ENCODE measurements around the gene MINDY4. TPM values are rescaled to one million over a fixed set of nuclear protein-coding genes. Genes with fewer than 3 reads are reported as not detected.

The MINDY4 gene
- total and polyA plus RNA-seq, 10 of the 15 experiments (the other 5 are each of a cell fraction or from before 2014, with no cell fraction given) = 0.10 to 0.90 (median 0.40) TPM

GRCh38 chr7:30782690-30783089 lies 11.5 kb downstream of the MINDY4 start:
- Histone ChIP-seq H3K9me3 (replicated peaks; ENCODE audit: control insufficient read depth, insufficient read depth, low read length) (no peaks in the 10 kb centered on the region), H3K4me1 (ENCODE audit: control insufficient read depth, insufficient read depth, low read length) (no peaks in the 10 kb centered on the region), H3K79me2 (ENCODE audit: control insufficient read depth, insufficient read depth, low read length) (no peaks in the 10 kb centered on the region), H2AFZ (ENCODE audit: control insufficient read depth, low read depth, low read length) (no peak overlapping the region), H3K27ac (ENCODE audit: control insufficient read depth, insufficient read depth) (no peak overlapping the region), H3K36me3 (ENCODE audit: control insufficient read depth in 2 of 2, insufficient read depth in 2 of 2, low read length in 1 of 2) (no peaks in the 10 kb centered on the region; a peak in 1 of 4 replicates), H3K4me2 (ENCODE audit: control insufficient read depth, insufficient read depth) (no peak overlapping the region), H3K4me3 (no peak overlapping the region), H3K27me3 (replicated peaks in 1 of 2; ENCODE audit: control insufficient read depth in 2 of 2, insufficient read depth in 2 of 2, low read length in 1 of 2) (no peaks in the 10 kb centered on the region), H3K9ac (ENCODE audit: control insufficient read depth, insufficient read depth, low read length) (no peak overlapping the region), H4K20me1 (ENCODE audit: control insufficient read depth, insufficient read depth) (no peaks in the 10 kb centered on the region)
- in situ Hi-C loops (cut with MboI) = no loop called here
- intact Hi-C loops (cut with micrococcal nuclease; ENCODE audit: unreplicated experiment) = no loop called here
- no TSS peak for BruUV-seq (replicated peaks)
- TF ChIP-seq FOS (IDR thresholded peaks at IDR 0.05; ENCODE audit: borderline replicate concordance, extremely low read depth, insufficient read length) (no peak), ZNF592 (IDR thresholded peaks at IDR 0.05) (no peak), NR2C2 (IDR thresholded peaks at IDR 0.05; ENCODE audit: borderline replicate concordance, control insufficient read depth, insufficient read length, low read depth) (no peak), HDAC2 (IDR thresholded peaks at IDR 0.05) (no peak), E2F4 (IDR thresholded peaks at IDR 0.05; ENCODE audit: low read depth, low read length) (no peak), EED (IDR thresholded peaks at IDR 0.05; ENCODE audit: low read depth) (no peak), CBX5 (IDR thresholded peaks at IDR 0.05; ENCODE audit: low read depth) (no peak), SIX5 (IDR thresholded peaks at IDR 0.05; ENCODE audit: low read depth, low read length, severe bottlenecking) (no peak), SMAD1 (IDR thresholded peaks at IDR 0.05; ENCODE audit: low read depth, partially characterized antibody) (no peak), MYB (IDR thresholded peaks at IDR 0.05; ENCODE audit: borderline replicate concordance, low read depth, low read length) (no peak), HDAC6 (IDR thresholded peaks at IDR 0.05; ENCODE audit: unreplicated experiment) (no peak), CREM (IDR thresholded peaks at IDR 0.05; ENCODE audit: low read depth) (no peak), SREBF2 (IDR thresholded peaks at IDR 0.05; ENCODE audit: low read length) (no peak), TCF3 (IDR thresholded peaks at IDR 0.05; ENCODE audit: borderline replicate concordance, insufficient read depth, low read depth, low read length) (no peak), FOXM1 (IDR thresholded peaks at IDR 0.05; ENCODE audit: low read depth, low read length) (no peak), ZBED1 (IDR thresholded peaks at IDR 0.05; ENCODE audit: borderline replicate concordance) (no peak)
- CTCF ChIA-PET = interaction anchor here (2.3 kb wide), 1 partner anchor 17 kb away, joined by 7 read pairs; no protein-coding TSS in a partner anchor
- ATAC-seq (no peak), FAIRE-seq (no peak), DNase-seq (ENCODE audit: low read depth, low spot score) (no peak)
- RAD21 ChIA-PET (ENCODE audit: unreplicated experiment) = interaction anchor here (0.6 kb wide), 1 partner anchor 68 kb away, joined by 3 read pairs; no protein-coding TSS in a partner anchor
- POLR2A ChIA-PET = interaction anchor here (0.9 kb wide), 1 partner anchor 9 kb away, joined by 3 read pairs; no protein-coding TSS in a partner anchor
- SMC1A ChIA-PET (ENCODE audit: uncharacterized antibody, unreplicated experiment) = no interaction called here
